ENCODE results near the gene RPTOR. TPM values are rescaled to one million over a fixed set of nuclear protein-coding genes. Genes with fewer than 3 reads are reported as not detected.

The RPTOR gene
- total and polyA plus RNA-seq, 12 donors: 7.9 to 30.3 (median 25.6) TPM

DNA sequence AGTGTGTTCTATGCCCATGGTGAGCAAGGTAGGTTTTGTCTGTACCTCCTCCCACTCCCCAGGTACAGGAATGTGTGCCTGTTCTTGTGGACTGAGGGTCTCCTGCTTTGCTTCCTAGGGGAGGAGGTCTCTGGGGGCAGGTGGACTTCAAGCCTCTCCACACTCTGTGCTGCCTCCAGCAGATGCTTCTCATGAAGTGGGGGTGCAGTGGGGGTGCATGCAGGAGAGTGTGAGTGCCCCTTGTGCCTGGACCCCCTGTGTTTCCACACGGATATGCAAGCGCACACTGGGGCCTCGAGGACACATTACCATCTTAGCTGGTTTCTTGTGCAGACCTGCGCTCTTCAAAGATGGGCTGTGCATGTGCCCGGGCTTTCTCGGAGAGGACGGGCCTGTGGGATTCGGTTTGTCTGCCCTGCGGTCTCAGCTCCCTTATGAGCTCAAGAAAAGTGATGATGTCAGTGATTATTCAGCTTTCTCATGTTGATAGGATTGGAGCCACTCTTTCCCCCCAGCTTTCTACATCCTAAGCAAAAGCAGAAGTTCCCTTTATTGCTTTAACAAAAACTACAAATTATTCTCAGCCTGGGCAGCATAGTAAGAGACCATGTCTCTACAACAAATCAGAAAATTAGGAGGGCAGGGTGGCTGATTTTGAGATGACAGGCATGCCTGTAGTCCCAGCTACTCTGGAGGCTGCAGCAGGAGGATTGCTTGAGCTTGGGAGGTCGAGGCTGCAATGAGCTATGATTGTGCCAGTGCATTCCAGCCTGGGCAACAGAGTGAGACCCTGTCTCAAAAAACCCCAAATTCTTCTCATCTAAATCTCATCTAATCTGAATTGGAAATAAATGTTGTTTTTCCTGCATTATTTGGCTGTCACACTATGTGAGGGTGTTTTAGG lies 86.8 kb downstream of the RPTOR start:
- DNase-seq (no peak), ATAC-seq (peak in 2 of 8 donors; percentile 39 to 44)
- Histone ChIP-seq H3K36me3 (peaks cover 0 to 18% (median 0%) of the 10 kb centered on the region in 9 donors), H3K27me3 (no peaks in the 10 kb centered on the region), H3K27ac (no peak overlapping the region), H3K4me1 (peaks cover 0 to 4% (median 0%) of the 10 kb centered on the region in 9 donors), H3K9me3 (no peaks in the 10 kb centered on the region), H3K4me3 (no peak overlapping the region)
- TF ChIP-seq CTCF (IDR thresholded peaks at IDR 0.05): no peak
- WGBS, 2 donors: 89% methylated on average over 10 of the region's 10 CpGs
- intact Hi-C loops (cut with DNase I): no loop called here

- intact Hi-C loops (cut with DNase I): no loop called here
- ATAC-seq: no peak
- Histone ChIP-seq H3K9me3 (no peaks in the 10 kb centered on the region), H3K4me3 (no peak overlapping the region), H3K27me3 (no peaks in the 10 kb centered on the region), H3K4me1 (peaks cover 0 to 4% (median 0%) of the 10 kb centered on the region in 9 donors), H3K36me3 (peaks cover 0 to 10% (median 0%) of the 10 kb centered on the region in 9 donors), H3K27ac (no peak overlapping the region)
- DNase-seq: no peak
- 74 to 78% methylated on average over 12 of the region's 12 CpGs for WGBS, 2 donors
- TF ChIP-seq CTCF (IDR thresholded peaks at IDR 0.05): no peak
Observed at GRCh38 chr17:80632046-80632581, 87.5 kb downstream of the RPTOR start.

DNA sequence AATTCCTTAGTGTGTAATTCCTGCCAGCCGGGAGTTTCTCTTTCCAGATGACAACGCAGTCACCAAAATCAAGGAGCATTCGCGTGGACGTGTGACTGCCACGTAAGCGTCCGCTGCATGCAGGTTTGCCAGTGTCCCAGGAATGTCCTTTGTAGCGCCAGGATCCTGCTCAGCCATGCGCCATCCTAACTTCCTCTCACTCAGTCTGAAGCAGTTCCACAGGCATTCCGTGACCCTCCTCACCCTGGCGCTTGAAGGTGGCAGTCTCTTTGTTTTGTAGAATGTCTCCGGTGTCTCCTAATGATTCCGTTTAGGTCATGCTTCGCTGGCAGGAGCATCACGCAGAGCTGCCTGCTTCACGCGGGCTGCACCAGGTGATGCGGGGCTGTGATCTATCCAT lies 88.6 kb downstream of the RPTOR start:
- Histone ChIP-seq H3K36me3 (peaks cover 0 to 4% (median 0%) of the 10 kb centered on the region in 9 donors), H3K4me3 (no peak overlapping the region), H3K4me1 (peaks cover 0 to 4% (median 0%) of the 10 kb centered on the region in 9 donors), H3K27me3 (no peaks in the 10 kb centered on the region), H3K27ac (no peak overlapping the region), H3K9me3 (no peaks in the 10 kb centered on the region)
- no peak for DNase-seq
- intact Hi-C loops (cut with DNase I): no loop called here
- ATAC-seq: peak in 1 of 8 donors; percentile 49
- 87 to 92% methylated on average over 19 of the region's 19 CpGs for WGBS, 2 donors
- TF ChIP-seq CTCF (IDR thresholded peaks at IDR 0.05): no peak

DNA sequence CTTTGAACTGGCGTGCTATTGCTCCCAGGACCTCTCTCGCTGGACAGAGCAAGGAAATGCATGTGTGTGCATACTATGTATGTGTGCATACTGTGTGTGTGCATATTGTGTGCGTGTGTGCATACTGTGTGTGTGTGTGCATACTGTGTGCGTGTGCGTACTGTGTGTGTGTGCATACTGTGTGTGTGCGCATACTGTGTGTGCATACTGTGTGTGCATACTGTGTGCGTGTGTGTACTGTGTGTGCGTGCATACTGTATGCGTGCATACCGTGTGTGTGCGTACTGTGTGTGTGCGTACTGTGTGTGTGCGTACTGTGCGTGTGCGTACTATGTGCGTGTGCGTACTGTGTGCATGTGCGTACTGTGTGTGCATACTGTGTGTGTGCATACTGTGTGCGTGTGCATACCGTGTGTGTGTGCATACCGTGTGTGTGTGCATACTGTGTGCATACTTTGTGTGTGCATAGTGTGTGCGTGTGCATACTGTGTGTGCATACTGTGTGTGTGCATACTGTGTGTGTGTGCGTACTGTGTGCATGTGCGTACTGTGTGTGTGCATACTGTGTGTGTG lies 89.4 kb downstream of the RPTOR start:
- H3K9me3 ChIP-seq: no peaks in the 10 kb centered on the region
- no peak for TF ChIP-seq CTCF (IDR thresholded peaks at IDR 0.05)
- intact Hi-C loops (cut with DNase I): no loop called here
- peaks cover 0 to 4% (median 0%) of the 10 kb centered on the region in 9 donors for H3K4me1 ChIP-seq
- H3K4me3 ChIP-seq: no peak overlapping the region
- H3K27me3 ChIP-seq: no peaks in the 10 kb centered on the region
- H3K27ac ChIP-seq: no peak overlapping the region
- peaks cover 0 to 3% (median 0%) of the 10 kb centered on the region in 9 donors for H3K36me3 ChIP-seq
- no peak for ATAC-seq
- DNase-seq: no peak
- 86 to 90% methylated on average over 24 of the region's 24 CpGs for WGBS, 2 donors
